Measurements from ENCODE around the gene ERCC2.

GRCh38 chr19:45363861-45364459 lies 6.4 kb downstream of the ERCC2 start:
- no peak for TF ChIP-seq CTCF (IDR thresholded peaks at IDR 0.05; ENCODE audit: insufficient read depth, low read depth, low read length)
- TF ChIP-seq EZH2 (IDR thresholded peaks at IDR 0.05; ENCODE audit: insufficient read depth, low read length): no peak
